Suprapubic skin (tissue), 4 donors: Measurements from ENCODE around the gene RBFA.

Source experiments
- EP300 ChIP-seq: sonication (generic); formaldehyde crosslinking; IDR thresholded peaks from one replicate; pipeline ENCODE4 v1.6.1; 2017; ENCODE audit warnings: antibody characterized with exemption
- POLR2A ChIP-seq, 2 donors: fragments of 450-650 bp; IDR thresholded peaks; one replicate each; pipeline ENCODE4 v1.6.1; 2017; ENCODE audit warnings: antibody characterized with exemption in 2 of 2, mild to moderate bottlenecking in 2 of 2, moderate library complexity in 2 of 2
- POLR2AphosphoS5 ChIP-seq, 3 donors: sonication (generic); formaldehyde crosslinking; IDR thresholded peaks; one replicate each; pipeline ENCODE4 v1.6.1; 2017; ENCODE audit warnings: antibody characterized with exemption in 3 of 3
- TF ChIP-seq, protein P1 (sequence below), 2 donors: fragments of 200-600 bp in 1 of 2; fragments of 450-650 bp in 1 of 2; sonication (generic) in 1 of 2; IDR thresholded peaks; one replicate each; pipeline ENCODE4 v1.5.1; 2016 to 2019; ENCODE audit warnings: antibody characterized with exemption in 2 of 2, mild to moderate bottlenecking in 1 of 2, moderate library complexity in 1 of 2

DNA sequence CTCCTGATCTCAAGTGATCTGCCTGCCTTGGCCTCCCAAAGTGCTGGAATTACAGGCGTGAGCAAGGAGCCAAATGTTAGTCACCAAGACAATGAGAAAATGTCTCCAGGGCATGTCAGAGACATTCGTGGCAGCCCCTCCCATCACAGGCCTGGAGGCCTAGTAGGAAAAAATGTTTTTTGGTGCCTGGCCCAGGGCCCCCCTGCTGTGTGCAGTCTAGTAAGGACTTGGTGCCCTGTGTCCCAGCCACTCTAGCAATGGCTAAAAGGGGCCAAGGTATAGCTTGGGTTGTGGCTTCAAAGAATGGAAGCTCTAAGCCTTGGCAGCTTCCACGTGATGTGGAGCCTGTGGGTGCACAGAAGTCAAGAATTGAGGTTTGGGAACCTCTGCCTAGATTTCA is 33.4 kb upstream of the RBFA start:
- TF ChIP-seq, protein P1, sequence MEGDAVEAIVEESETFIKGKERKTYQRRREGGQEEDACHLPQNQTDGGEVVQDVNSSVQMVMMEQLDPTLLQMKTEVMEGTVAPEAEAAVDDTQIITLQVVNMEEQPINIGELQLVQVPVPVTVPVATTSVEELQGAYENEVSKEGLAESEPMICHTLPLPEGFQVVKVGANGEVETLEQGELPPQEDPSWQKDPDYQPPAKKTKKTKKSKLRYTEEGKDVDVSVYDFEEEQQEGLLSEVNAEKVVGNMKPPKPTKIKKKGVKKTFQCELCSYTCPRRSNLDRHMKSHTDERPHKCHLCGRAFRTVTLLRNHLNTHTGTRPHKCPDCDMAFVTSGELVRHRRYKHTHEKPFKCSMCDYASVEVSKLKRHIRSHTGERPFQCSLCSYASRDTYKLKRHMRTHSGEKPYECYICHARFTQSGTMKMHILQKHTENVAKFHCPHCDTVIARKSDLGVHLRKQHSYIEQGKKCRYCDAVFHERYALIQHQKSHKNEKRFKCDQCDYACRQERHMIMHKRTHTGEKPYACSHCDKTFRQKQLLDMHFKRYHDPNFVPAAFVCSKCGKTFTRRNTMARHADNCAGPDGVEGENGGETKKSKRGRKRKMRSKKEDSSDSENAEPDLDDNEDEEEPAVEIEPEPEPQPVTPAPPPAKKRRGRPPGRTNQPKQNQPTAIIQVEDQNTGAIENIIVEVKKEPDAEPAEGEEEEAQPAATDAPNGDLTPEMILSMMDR (IDR thresholded peaks at IDR 0.05): no peak
- TF ChIP-seq POLR2A (IDR thresholded peaks at IDR 0.05) (no peak), EP300 (no peak), POLR2AphosphoS5 (IDR thresholded peaks at IDR 0.05) (no peak)
